ENCODE data around the gene PLCZ1. TPM values are rescaled to one million over a fixed set of nuclear protein-coding genes. Genes with fewer than 3 reads are reported as not detected.

Gene PLCZ1
- total RNA-seq, 1 donor from 2014 or later: not detected

- H3K27ac ChIP-seq (ENCODE audit: low read depth, low read length): no peak overlapping the region
- DNase-seq (ENCODE audit: low read depth) (no peak), FAIRE-seq (no peak)
- no peaks in the 10 kb centered on the region for H3K79me2 ChIP-seq (ENCODE audit: insufficient read depth, low read length)
- H3K9me3 ChIP-seq (ENCODE audit: insufficient read depth, low read depth, low read length): no peaks in the 10 kb centered on the region
- Mint-ChIP-seq H3K27ac (ENCODE audit: unreplicated experiment) (no peak overlapping the region), H3K4me1 (ENCODE audit: low read depth, unreplicated experiment) (no peaks in the 10 kb centered on the region), H3K9me3 (ENCODE audit: unreplicated experiment) (peaks cover 15% of the 10 kb centered on the region), H3K4me3 (ENCODE audit: unreplicated experiment) (no peak overlapping the region), H3K27me3 (ENCODE audit: low read depth, unreplicated experiment) (no peaks in the 10 kb centered on the region), H3K36me3 (ENCODE audit: low read depth, unreplicated experiment) (no peaks in the 10 kb centered on the region)
- no peak overlapping the region for H3K4me3 ChIP-seq (ENCODE audit: insufficient read depth, low read depth, low read length)
- no peaks in the 10 kb centered on the region for H3K4me1 ChIP-seq (ENCODE audit: insufficient read depth, low read length)
- TF ChIP-seq CTCF (IDR thresholded peaks at IDR 0.05; ENCODE audit: insufficient read depth, low read depth, low read length) (no peak), EZH2 (IDR thresholded peaks at IDR 0.05; ENCODE audit: insufficient read depth, low read length) (no peak)
- no peaks in the 10 kb centered on the region for H3K27me3 ChIP-seq (ENCODE audit: insufficient read depth, low read length)
- no peak overlapping the region for H2AFZ ChIP-seq (ENCODE audit: low read depth, low read length)
- no peak overlapping the region for H3K4me2 ChIP-seq (ENCODE audit: low read length)
- no peak overlapping the region for H3K9ac ChIP-seq (ENCODE audit: low read length)
- no peaks in the 10 kb centered on the region for H3K36me3 ChIP-seq (ENCODE audit: insufficient read depth, low read length)
- H4K20me1 ChIP-seq (ENCODE audit: insufficient read depth, low read length): no peaks in the 10 kb centered on the region
Observed at GRCh38 chr12:18731156-18731555, 6.7 kb downstream of the PLCZ1 start.

GRCh38 chr12:18723752-18724151, 14.1 kb downstream of the PLCZ1 start:
- H3K27me3 Mint-ChIP-seq (ENCODE audit: low read depth, unreplicated experiment): no peaks in the 10 kb centered on the region
- Histone ChIP-seq H3K4me2 (ENCODE audit: low read length) (no peak overlapping the region), H3K4me3 (ENCODE audit: insufficient read depth, low read depth, low read length) (no peak overlapping the region), H3K9ac (ENCODE audit: low read length) (no peak overlapping the region), H3K27ac (ENCODE audit: low read depth, low read length) (no peak overlapping the region), H4K20me1 (ENCODE audit: insufficient read depth, low read length) (no peaks in the 10 kb centered on the region), H3K36me3 (ENCODE audit: insufficient read depth, low read length) (no peaks in the 10 kb centered on the region), H2AFZ (ENCODE audit: low read depth, low read length) (no peak overlapping the region), H3K4me1 (ENCODE audit: insufficient read depth, low read length) (no peaks in the 10 kb centered on the region), H3K27me3 (ENCODE audit: insufficient read depth, low read length) (no peaks in the 10 kb centered on the region), H3K9me3 (ENCODE audit: insufficient read depth, low read depth, low read length) (no peaks in the 10 kb centered on the region), H3K79me2 (ENCODE audit: insufficient read depth, low read length) (no peaks in the 10 kb centered on the region)
- TF ChIP-seq EZH2 (IDR thresholded peaks at IDR 0.05; ENCODE audit: insufficient read depth, low read length): no peak
- TF ChIP-seq CTCF (IDR thresholded peaks at IDR 0.05; ENCODE audit: insufficient read depth, low read depth, low read length): no peak
- FAIRE-seq (no peak), DNase-seq (ENCODE audit: low read depth) (peak; percentile 83)
- H3K4me3 Mint-ChIP-seq (ENCODE audit: unreplicated experiment): no peak overlapping the region
- H3K27ac Mint-ChIP-seq (ENCODE audit: unreplicated experiment): no peak overlapping the region
- no peaks in the 10 kb centered on the region for H3K36me3 Mint-ChIP-seq (ENCODE audit: low read depth, unreplicated experiment)
- peaks cover 6% of the 10 kb centered on the region for H3K4me1 Mint-ChIP-seq (ENCODE audit: low read depth, unreplicated experiment)
- no peaks in the 10 kb centered on the region for H3K9me3 Mint-ChIP-seq (ENCODE audit: unreplicated experiment)

GRCh38 chr12:18721452-18721851, 16.4 kb downstream of the PLCZ1 start:
- DNase-seq (ENCODE audit: low read depth) (no peak), FAIRE-seq (no peak)
- no peaks in the 10 kb centered on the region for H3K9me3 Mint-ChIP-seq (ENCODE audit: unreplicated experiment)
- Histone ChIP-seq H3K4me2 (ENCODE audit: low read length) (no peak overlapping the region), H2AFZ (ENCODE audit: low read depth, low read length) (no peak overlapping the region), H3K9ac (ENCODE audit: low read length) (no peak overlapping the region), H3K27me3 (ENCODE audit: insufficient read depth, low read length) (no peaks in the 10 kb centered on the region), H3K4me3 (ENCODE audit: insufficient read depth, low read depth, low read length) (no peak overlapping the region), H3K27ac (ENCODE audit: low read depth, low read length) (no peak overlapping the region), H3K36me3 (ENCODE audit: insufficient read depth, low read length) (no peaks in the 10 kb centered on the region), H3K79me2 (ENCODE audit: insufficient read depth, low read length) (no peaks in the 10 kb centered on the region), H4K20me1 (ENCODE audit: insufficient read depth, low read length) (no peaks in the 10 kb centered on the region), H3K4me1 (ENCODE audit: insufficient read depth, low read length) (no peaks in the 10 kb centered on the region), H3K9me3 (ENCODE audit: insufficient read depth, low read depth, low read length) (no peaks in the 10 kb centered on the region)
- H3K36me3 Mint-ChIP-seq (ENCODE audit: low read depth, unreplicated experiment): no peaks in the 10 kb centered on the region
- H3K27me3 Mint-ChIP-seq (ENCODE audit: low read depth, unreplicated experiment): no peaks in the 10 kb centered on the region
- H3K27ac Mint-ChIP-seq (ENCODE audit: unreplicated experiment): no peak overlapping the region
- H3K4me3 Mint-ChIP-seq (ENCODE audit: unreplicated experiment): no peak overlapping the region
- no peak for TF ChIP-seq EZH2 (IDR thresholded peaks at IDR 0.05; ENCODE audit: insufficient read depth, low read length)
- TF ChIP-seq CTCF (IDR thresholded peaks at IDR 0.05; ENCODE audit: insufficient read depth, low read depth, low read length): no peak
- peaks cover 11% of the 10 kb centered on the region for H3K4me1 Mint-ChIP-seq (ENCODE audit: low read depth, unreplicated experiment)
